K562 (cell line): ENCODE results near the gene TP53RK. TPM values are rescaled to one million over a fixed set of nuclear protein-coding genes. Genes with fewer than 3 reads are reported as not detected.

Experiments
- BACH1 ChIP-seq: fragments of 200-800 bp; sonication (Bioruptor generic); IDR thresholded peaks from 2 replicates; pipeline ENCODE4 v1.6.1; 2016; ENCODE audit warnings: missing genetic modification characterization, missing compliant biosample characterization
- BRD4 ChIP-seq: fragments of 200-600 bp; sonication (generic); IDR thresholded peaks from 2 replicates; pipeline ENCODE4 v1.6.1; 2017; ENCODE audit warnings: inconsistent platforms
- CXXC5 ChIP-seq: fragments of 250-450 bp; sonication (Bioruptor Pico); IDR thresholded peaks from 2 replicates; pipeline ENCODE4 v1.8.0; 2022; ENCODE audit warnings: inconsistent platforms, mild to moderate bottlenecking, moderate library complexity
- FOSL1 ChIP-seq: fragments of 200-800 bp; sonication (Bioruptor generic); conservative IDR thresholded peaks from 2 replicates; pipeline ENCODE4 v1.6.1; 2016; ENCODE audit warnings: missing genetic modification characterization, missing compliant biosample characterization
- GTF2E2 ChIP-seq: fragments of 200-800 bp; sonication (Bioruptor generic); IDR thresholded peaks from 2 replicates; pipeline ENCODE4 v1.6.1; 2016; ENCODE audit warnings: missing genetic modification characterization, missing compliant biosample characterization
- KAT7 ChIP-seq: sonication (generic); formaldehyde crosslinking; IDR thresholded peaks from 2 replicates; pipeline ENCODE4 v1.8.0; 2022; ENCODE audit warnings: missing genetic modification reagents, mild to moderate bottlenecking, borderline replicate concordance
- NKRF ChIP-seq: fragments of 450-650 bp; IDR thresholded peaks from 2 replicates; pipeline ENCODE4 v1.6.1; 2016; ENCODE audit warnings: borderline replicate concordance
- NRF1 ChIP-seq, 2 experiments: fragments of 450-650 bp; IDR thresholded peaks in 1 of 2; conservative IDR thresholded peaks in 1 of 2; 2 replicates each; pipeline ENCODE4 v1.6.1; 2014; ENCODE audit warnings: mild to moderate bottlenecking in 2 of 2
- PBX2 ChIP-seq, 2 experiments: IDR thresholded peaks in 1 of 2; conservative IDR thresholded peaks in 1 of 2; 2 replicates each; pipeline ENCODE4 v1.6.1; 2016; ENCODE audit warnings: low read depth in 2 of 2, mild to moderate bottlenecking in 1 of 2, missing compliant biosample characterization in 1 of 2, missing genetic modification characterization in 1 of 2, moderate library complexity in 1 of 2
- POLR2A ChIP-seq: fragments of 450-650 bp; conservative IDR thresholded peaks from 2 replicates; pipeline ENCODE4 v1.6.1; 2016
- PRDM10 ChIP-seq: fragments of 450-650 bp; IDR thresholded peaks from 2 replicates; pipeline ENCODE4 v1.6.1; 2018; ENCODE audit not compliant: partially characterized antibody
- PTRF ChIP-seq: fragments of 450-650 bp; IDR thresholded peaks from 2 replicates; pipeline ENCODE4 v1.6.1; 2016; ENCODE audit warnings: mild to moderate bottlenecking, missing genetic modification characterization, missing compliant biosample characterization
- SOX6 ChIP-seq: fragments of 450-650 bp; IDR thresholded peaks from 2 replicates; pipeline ENCODE4 v1.6.1; 2014; ENCODE audit warnings: mild to moderate bottlenecking
- SP2 ChIP-seq: IDR thresholded peaks from 2 replicates; pipeline ENCODE4 v1.6.1; 2011; ENCODE audit warnings: mild to moderate bottlenecking, low read depth, low read length, moderate library complexity; ENCODE audit not compliant: poor library complexity, severe bottlenecking; ENCODE audit errors: extremely low read depth
- SRSF1 ChIP-seq: fragments of 200-400 bp; formaldehyde crosslinking; IDR thresholded peaks from 2 replicates; pipeline ENCODE4 v1.6.1; 2017; ENCODE audit warnings: mild to moderate bottlenecking, low read depth, low read length, moderate library complexity
- TGIF2 ChIP-seq: sonication (generic); formaldehyde crosslinking; IDR thresholded peaks from 2 replicates; pipeline ENCODE4 v1.8.1; 2022; ENCODE audit warnings: mild to moderate bottlenecking, missing genetic modification reagents, moderate library complexity
- U2AF1 ChIP-seq: fragments of 200-400 bp; formaldehyde crosslinking; optimal IDR thresholded peaks from 2 replicates; pipeline ENCODE3; 2017; ENCODE audit warnings: mild to moderate bottlenecking, low read depth, low read length, moderate library complexity
- ZBTB8A ChIP-seq: fragments of 450-650 bp; IDR thresholded peaks from 2 replicates; pipeline ENCODE4 v1.6.1; 2018; ENCODE audit warnings: mild to moderate bottlenecking, moderate library complexity; ENCODE audit not compliant: partially characterized antibody
- ZNF197 ChIP-seq: fragments of 200-800 bp; sonication (Bioruptor generic); IDR thresholded peaks from 2 replicates; pipeline ENCODE4 v1.6.1; 2016; ENCODE audit warnings: low read depth, missing genetic modification characterization, missing compliant biosample characterization
- polyA plus RNA-seq, 8 experiments: library from polyadenylated mRNA; depleted of rRNA in 4 of 8; stranded (reverse) in 5 of 8; unstranded in 3 of 8; fragments of >200 nt; fragmentation: Nextera tagmentation in 2 of 8; fragmentation: Illumina TruSeq in 1 of 8; extraction: Ambion mirVana in 2 of 8; extraction: Trizol in 1 of 8; gene quantifications; 2 replicates each; pipeline versions ENCODE4 v1.2.1 to v1.2.3, GENCODE V29; 2011 to 2014; ENCODE audit warnings: inconsistent platforms in 1 of 8, missing spikeins in 1 of 8
- total RNA-seq, 7 experiments: library from RNA; depleted of rRNA in 6 of 7; stranded (reverse); fragments of >200 nt in 6 of 7; fragmentation: Illumina TruSeq in 2 of 7; extraction: Trizol in 2 of 7; gene quantifications; 2 replicates each; pipeline versions ENCODE4 v1.2.1 to v1.2.3, GENCODE V29; 2011 to 2021; ENCODE audit warnings: low replicate concordance in 1 of 7

Gene TP53RK
- total and polyA plus RNA-seq, 9 of the 15 experiments (the other 6 are each of a cell fraction or from before 2014, with no cell fraction given), result 2.9 to 43.5 (median 17.2) TPM

GRCh38 chr20:46689082-46689753, at the start of gene TP53RK (continued):
- peak; percentile 11; the same call in 1 of the 2 replicates for TF ChIP-seq FOSL1 (tag)
- TF ChIP-seq POLR2A, result peak; percentile 89
- peak; percentile 82 for TF ChIP-seq U2AF1
- TF ChIP-seq BACH1, result no peak
- peak; percentile 94; the same call in 1 of the 2 replicates for TF ChIP-seq KAT7 (CRISPR knock-in tag)
- no peak for TF ChIP-seq PBX2 (CRISPR knock-in tag; IDR thresholded peaks at IDR 0.05; ENCODE audit: low read depth)
- TF ChIP-seq PBX2 (tag; conservative IDR thresholded peaks at IDR 0.05; ENCODE audit: low read depth), result no peak
- 0 out of 2 replicates have a peak, but pooled peaks have one; percentile 12 for TF ChIP-seq SOX6
- no peak for TF ChIP-seq PTRF (tag)
- no peak for TF ChIP-seq SP2
- 0 out of 2 replicates have a peak, but pooled peaks have one; percentile 70 for TF ChIP-seq SRSF1
- TF ChIP-seq PRDM10, result peak; percentile 10
- peak; percentile 95 for TF ChIP-seq TGIF2
- peak; percentile 66 for TF ChIP-seq CXXC5 (CRISPR knock-in tag)
- no peak for TF ChIP-seq ZBTB8A
- no peak for TF ChIP-seq ZNF197 (CRISPR knock-in tag)
- peak; percentile 71 to 77 for TF ChIP-seq NRF1 (conservative IDR thresholded peaks at IDR 0.05 in 1 of 2, IDR thresholded peaks at IDR 0.05 in 1 of 2)
- TF ChIP-seq NKRF, result peak; percentile 74; the same call in 1 of the 2 replicates
- TF ChIP-seq GTF2E2 (tag), result peak; percentile 80
- TF ChIP-seq BRD4, result peak; percentile 57; the same call in 1 of the 2 replicates
